GM04503 (cell line): Measurements from ENCODE around the gene PTPN6.
A peak's percentile ranks its signal among the peaks of the same experiment; 100 is the strongest.

Experiments used
- DNase-seq: peaks from one replicate; pipeline ENCODE4 v3.0.0-alpha.2; 2012; ENCODE audit warnings: low read depth

The PTPN6 gene

GRCh38 chr12:6923003-6923732, 28.0 kb upstream of the PTPN6 start:
- DNase-seq = no peak

- DNase-seq = no peak
Measured at GRCh38 chr12:6923851-6924250, 27.3 kb upstream of the PTPN6 start.

DNA sequence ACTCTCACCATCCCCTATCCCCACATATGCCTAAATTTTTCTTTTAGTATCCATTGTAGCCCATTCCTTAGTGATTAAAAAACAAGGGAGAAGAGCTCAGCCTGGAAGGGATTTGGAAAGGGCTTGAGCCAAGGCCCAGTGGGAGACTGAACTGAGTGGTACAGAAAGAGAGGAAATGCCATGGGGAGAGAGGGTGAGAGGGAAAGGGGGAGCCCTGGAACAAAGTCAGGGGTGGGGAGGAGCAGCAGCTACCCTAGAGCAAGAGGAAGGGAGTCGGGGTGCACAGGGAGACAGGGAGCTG, 26.0 kb upstream of the PTPN6 start:
- DNase-seq = no peak

DNA sequence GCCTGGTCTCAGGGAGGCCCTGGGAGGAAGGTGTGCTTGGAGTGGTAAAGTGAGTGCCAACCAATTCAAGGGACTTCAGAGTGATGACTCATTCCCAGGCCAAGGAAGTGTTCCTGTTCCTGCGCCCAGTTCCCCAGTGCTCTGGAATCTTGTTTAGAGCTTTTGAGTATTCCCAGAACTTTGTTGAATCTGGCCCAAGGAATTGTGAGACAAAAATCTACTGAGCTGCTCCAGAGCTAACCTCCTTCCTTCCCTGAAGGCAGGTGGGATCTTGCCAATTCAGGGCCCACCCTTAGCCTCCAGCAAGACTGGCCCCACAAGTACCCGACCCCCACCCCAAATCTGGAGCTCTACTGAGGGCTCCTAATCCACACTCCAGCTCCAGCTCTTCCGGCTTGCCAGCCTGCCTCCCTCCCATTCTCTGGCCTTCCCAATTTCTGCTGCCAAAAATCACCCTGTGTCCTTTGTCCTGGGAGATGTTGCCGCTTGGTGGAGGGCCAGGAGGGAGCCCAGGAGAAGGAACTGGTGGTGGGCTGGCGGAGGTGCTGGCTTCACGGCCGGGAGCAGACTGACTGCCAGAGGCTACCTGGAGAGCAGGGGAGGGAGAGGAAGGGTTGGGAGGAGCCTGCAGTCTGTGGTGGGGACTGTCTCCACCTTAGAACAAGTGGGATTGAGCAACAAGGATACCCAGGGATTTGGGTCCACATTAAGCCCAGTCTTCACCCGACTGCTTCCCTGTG, 25.4 kb upstream of the PTPN6 start:
- peak; percentile 86 for DNase-seq

DNA sequence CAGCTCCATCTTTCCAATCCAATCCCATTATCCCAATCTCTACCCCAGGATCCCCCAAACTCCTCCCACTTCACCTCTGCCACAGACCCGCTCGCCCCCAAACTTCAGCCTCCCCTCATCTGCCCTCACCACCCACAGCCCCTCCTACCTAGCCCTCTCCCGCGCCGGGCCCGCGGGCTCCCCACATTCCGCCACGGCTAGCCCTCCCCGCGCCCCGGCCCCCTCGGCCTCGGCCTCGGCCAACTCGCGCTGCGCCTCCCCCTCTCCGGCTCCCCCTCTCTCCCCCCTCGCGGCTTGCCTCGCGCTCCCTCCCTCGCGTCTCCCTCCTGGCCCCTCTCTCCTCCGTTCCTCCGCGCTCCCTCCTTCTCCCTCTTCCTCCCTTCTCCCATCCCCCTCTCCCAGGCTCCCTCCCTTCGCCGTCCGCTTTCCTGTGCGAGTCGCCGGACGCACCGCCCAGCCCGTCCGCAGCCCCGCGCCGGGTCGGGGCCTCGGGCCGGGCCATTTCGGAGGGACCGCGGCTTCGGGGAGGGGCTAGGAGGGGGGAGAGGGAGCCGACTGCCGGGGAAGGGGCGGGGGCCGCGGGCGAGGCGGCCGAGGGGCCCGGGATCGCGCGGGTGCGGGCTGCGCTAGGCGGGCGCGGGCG, 23.7 kb upstream of the PTPN6 start, which contains the start of gene ATN1:
ATN1 (plus strand) TSS at position 581 of the 643 bp plus-strand sequence. CDS start 6,043 bp downstream, outside the sequence.
- peak; percentile 25 for DNase-seq

DNA sequence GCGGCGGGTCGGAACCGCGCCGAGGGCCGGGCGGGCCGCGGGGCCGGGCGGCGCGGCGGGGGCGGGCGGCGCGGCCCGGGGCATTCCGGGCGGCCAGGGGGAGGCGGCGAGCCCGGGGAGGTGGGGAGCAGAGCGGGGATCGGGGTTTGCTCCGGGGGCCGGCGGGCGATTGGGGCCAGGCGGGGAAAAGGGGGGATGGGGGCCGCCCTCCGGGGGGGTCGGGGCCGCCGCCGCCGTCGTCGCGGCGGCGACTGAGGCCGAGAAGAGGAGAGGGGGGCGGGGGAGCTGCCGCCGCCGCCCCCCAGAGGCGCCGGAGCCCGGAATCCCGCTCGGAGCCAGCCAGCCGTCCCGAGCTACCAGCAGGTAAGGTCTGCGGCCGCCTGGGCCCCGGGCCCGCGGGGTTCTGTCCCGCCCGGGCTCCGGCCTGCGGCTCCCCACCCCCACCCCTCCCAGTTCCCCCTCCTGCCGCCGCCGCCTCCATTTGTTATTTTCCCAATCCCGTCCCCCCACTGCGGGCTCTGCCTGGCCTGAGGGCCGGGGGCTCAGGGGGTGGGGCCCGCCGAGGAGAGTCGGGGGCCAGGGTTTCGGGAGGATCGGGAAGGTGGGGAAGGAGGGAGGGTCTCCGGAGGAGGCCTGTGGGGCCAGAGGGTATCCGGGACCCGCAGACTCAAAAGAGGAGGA, 23.0 kb upstream of the PTPN6 start:
- no peak for DNase-seq

GRCh38 chr12:6928703-6929407, 22.3 kb upstream of the PTPN6 start:
- no peak for DNase-seq

DNA sequence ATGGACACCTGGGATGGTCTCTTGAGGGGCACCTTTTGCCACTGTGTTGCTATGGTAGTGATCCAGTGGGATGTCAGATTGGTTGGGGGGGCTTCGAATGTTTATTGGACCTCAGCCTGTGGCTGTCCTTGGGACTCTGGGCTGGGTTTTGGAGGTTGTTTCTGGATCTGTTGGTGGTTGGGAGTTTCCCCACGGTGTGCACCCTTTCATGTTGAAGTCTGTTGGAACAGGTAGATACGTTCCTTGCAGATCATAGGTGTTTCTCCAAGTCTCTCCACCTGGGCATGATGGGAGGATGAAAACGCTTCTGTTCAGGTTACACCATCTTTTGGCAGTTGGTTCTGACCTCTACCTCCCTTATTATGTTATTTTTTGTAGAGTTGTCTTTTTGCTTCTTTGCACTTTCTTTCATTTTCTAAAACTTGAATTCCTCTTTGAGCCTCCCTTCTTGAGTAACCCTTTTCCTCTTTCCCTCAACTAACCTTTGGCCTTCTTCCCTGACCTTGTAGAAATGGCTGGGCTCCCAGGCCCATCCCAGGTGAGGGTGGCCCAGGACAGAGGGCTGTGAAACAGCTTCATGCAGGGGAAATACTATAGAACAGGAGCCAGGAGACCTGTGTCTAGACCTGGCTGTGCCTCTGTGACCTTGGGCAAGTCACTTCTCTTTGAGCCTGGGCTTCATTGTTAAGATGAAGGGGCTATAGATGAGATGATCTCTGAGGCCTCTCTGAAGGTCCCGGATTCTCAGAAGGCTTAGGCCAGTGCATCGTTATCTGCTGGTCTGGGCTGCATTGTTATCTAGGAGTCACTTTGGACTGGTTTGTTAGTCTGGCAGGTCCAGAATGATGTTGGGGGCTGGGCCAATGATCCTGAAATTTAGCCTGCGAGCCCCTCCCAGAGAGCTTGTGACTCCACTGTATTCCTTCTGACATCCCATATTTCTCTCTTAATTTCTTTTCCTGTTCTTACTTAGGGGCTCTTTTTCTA, 21.4 kb upstream of the PTPN6 start:
- DNase-seq = no peak

DNA sequence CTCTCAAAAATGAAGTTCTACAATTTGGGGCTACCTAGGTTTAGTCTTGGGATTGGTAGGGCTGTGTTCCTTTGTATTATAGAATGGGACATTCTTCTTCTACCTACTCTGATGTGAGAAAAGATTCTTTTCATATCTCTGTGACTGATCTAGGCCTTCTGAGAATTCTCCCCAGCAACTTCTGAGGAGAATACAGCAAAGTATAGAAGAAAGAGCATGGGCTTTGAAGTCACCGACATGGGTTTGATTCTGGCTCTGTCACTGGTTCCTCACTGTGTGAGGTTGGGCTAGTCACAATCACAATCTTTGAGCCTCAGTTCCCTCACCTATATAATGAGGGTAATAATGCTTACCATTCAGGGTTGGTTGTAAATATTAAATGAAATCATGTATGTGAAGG, 18.4 kb upstream of the PTPN6 start:
- DNase-seq = no peak

DNA sequence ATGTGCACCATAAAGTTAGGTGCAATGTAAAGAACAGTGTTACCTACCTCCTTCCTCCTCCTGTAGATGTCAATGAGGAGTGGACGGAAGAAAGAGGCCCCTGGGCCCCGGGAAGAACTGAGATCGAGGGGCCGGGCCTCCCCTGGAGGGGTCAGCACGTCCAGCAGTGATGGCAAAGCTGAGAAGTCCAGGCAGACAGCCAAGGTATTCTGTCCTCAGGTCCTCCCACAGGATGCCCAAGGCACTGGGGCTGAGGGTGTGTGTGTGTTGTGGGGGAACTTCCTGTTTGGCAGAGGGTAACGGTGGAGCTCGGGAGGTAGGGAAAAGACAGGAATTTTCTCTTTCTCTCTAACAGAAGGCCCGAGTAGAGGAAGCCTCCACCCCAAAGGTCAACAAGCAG, 17.0 kb upstream of the PTPN6 start:
- no peak for DNase-seq

- DNase-seq = no peak
Measured at GRCh38 chr12:6935371-6936193, 15.6 kb upstream of the PTPN6 start.

DNA sequence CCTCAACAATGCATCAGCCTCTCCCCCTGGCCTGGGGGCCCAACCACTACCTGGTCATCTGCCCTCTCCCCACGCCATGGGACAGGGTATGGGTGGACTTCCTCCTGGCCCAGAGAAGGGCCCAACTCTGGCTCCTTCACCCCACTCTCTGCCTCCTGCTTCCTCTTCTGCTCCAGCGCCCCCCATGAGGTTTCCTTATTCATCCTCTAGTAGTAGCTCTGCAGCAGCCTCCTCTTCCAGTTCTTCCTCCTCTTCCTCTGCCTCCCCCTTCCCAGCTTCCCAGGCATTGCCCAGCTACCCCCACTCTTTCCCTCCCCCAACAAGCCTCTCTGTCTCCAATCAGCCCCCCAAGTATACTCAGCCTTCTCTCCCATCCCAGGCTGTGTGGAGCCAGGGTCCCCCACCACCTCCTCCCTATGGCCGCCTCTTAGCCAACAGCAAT, 14.9 kb upstream of the PTPN6 start:
- no peak for DNase-seq

DNA sequence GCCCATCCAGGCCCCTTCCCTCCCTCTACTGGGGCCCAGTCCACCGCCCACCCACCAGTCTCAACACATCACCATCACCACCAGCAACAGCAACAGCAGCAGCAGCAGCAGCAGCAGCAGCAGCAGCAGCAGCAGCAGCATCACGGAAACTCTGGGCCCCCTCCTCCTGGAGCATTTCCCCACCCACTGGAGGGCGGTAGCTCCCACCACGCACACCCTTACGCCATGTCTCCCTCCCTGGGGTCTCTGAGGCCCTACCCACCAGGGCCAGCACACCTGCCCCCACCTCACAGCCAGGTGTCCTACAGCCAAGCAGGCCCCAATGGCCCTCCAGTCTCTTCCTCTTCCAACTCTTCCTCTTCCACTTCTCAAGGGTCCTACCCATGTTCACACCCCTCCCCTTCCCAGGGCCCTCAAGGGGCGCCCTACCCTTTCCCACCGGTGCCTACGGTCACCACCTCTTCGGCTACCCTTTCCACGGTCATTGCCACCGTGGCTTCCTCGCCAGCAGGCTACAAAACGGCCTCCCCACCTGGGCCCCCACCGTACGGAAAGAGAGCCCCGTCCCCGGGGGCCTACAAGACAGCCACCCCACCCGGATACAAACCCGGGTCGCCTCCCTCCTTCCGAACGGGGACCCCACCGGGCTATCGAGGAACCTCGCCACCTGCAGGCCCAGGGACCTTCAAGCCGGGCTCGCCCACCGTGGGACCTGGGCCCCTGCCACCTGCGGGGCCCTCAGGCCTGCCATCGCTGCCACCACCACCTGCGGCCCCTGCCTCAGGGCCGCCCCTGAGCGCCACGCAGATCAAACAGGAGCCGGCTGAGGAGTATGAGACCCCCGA, 14.3 kb upstream of the PTPN6 start:
- DNase-seq = no peak

GRCh38 chr12:6937481-6938352, 13.4 kb upstream of the PTPN6 start:
- no peak for DNase-seq

DNA sequence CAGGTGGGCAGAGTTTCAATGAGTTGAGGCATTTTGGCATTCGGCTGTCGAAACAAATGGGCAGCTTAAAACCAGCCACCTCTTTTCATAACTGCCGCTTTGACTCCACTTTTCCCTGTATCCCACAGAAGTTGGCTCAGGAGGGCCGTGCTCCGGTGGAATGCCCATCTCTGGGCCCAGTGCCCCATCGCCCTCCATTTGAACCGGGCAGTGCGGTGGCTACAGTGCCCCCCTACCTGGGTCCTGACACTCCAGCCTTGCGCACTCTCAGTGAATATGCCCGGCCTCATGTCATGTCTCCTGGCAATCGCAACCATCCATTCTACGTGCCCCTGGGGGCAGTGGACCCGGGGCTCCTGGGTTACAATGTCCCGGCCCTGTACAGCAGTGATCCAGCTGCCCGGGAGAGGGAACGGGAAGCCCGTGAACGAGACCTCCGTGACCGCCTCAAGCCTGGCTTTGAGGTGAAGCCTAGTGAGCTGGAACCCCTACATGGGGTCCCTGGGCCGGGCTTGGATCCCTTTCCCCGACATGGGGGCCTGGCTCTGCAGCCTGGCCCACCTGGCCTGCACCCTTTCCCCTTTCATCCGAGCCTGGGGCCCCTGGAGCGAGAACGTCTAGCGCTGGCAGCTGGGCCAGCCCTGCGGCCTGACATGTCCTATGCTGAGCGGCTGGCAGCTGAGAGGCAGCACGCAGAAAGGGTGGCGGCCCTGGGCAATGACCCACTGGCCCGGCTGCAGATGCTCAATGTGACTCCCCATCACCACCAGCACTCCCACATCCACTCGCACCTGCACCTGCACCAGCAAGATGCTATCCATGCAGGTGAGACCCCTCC, 12.6 kb upstream of the PTPN6 start:
- no peak for DNase-seq

DNA sequence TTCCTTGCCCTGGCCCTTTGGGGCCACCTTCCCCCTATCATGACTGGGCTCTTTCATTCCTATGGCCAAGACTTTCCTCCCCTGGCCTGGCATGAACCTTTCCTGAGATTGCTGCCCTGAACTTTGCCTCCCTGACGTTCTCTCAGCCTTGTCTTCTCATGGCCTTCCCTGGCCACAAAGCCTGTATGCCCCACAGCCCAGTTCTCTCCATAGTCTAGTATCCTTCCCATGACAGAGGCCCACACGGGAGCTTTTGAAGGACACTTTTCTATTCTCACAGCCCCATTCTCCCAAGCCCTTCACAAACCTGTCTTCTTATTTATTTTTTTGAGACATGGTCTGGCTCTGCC, 12.0 kb upstream of the PTPN6 start:
- no peak for DNase-seq

GRCh38 chr12:6941267-6941666, 9.9 kb upstream of the PTPN6 start:
- DNase-seq = no peak
